Measurements from ENCODE around the gene FAM50A.

Gene FAM50A

GRCh38 chrX:154440623-154441357 lies 3.2 kb upstream of the FAM50A start:
- DNase-seq (ENCODE audit: low spot score): no peak

- DNase-seq (ENCODE audit: low spot score): no peak
These were observed 2.4 kb upstream of the FAM50A start for GRCh38 chrX:154441564-154441963.

GRCh38 chrX:154441984-154442707 lies 1.8 kb upstream of the FAM50A start:
- no peak for DNase-seq (ENCODE audit: low spot score)

- DNase-seq (ENCODE audit: low spot score): no peak
These were observed 446 bp upstream of the FAM50A start for GRCh38 chrX:154443479-154443910.

- DNase-seq (ENCODE audit: low spot score): no peak
These were observed 860 bp downstream of the FAM50A start for GRCh38 chrX:154444755-154445246.

GRCh38 chrX:154445776-154446175 lies 1.8 kb downstream of the FAM50A start:
- no peak for DNase-seq (ENCODE audit: low spot score)

GRCh38 chrX:154446430-154446829 lies 2.5 kb downstream of the FAM50A start:
- no peak for DNase-seq (ENCODE audit: low spot score)

- no peak for DNase-seq (ENCODE audit: low spot score)
These were observed 4.5 kb downstream of the FAM50A start for GRCh38 chrX:154448484-154448883.

GRCh38 chrX:154449618-154450017 lies 5.7 kb downstream of the FAM50A start:
- DNase-seq (ENCODE audit: low spot score): no peak

- DNase-seq (ENCODE audit: low spot score): no peak
These were observed 6.4 kb downstream of the FAM50A start for GRCh38 chrX:154450312-154450711.

GRCh38 chrX:154452823-154453222 lies 8.9 kb downstream of the FAM50A start:
- no peak for DNase-seq (ENCODE audit: low spot score)

- no peak for DNase-seq (ENCODE audit: low spot score)
These were observed 13.7 kb downstream of the FAM50A start for GRCh38 chrX:154457491-154458115.

GRCh38 chrX:154458116-154458953 lies 14.4 kb downstream of the FAM50A start, which contains the start of gene PLXNA3:
PLXNA3 (plus strand) TSS chrX:154458281; CDS start chrX:154460184, 1,903 bp downstream.
- peak; percentile 70 for DNase-seq (ENCODE audit: low spot score)

GRCh38 chrX:154458954-154459778 lies 15.2 kb downstream of the FAM50A start:
- no peak for DNase-seq (ENCODE audit: low spot score)

- DNase-seq (ENCODE audit: low spot score): no peak
These were observed 15.9 kb downstream of the FAM50A start for GRCh38 chrX:154459832-154460231.

- no peak for DNase-seq (ENCODE audit: low spot score)
These were observed 16.4 kb downstream of the FAM50A start for GRCh38 chrX:154460326-154460725.

- DNase-seq (ENCODE audit: low spot score): no peak
These were observed 18.5 kb downstream of the FAM50A start for GRCh38 chrX:154462396-154462795.

GRCh38 chrX:154463611-154464220 lies 19.8 kb downstream of the FAM50A start:
- no peak for DNase-seq (ENCODE audit: low spot score)

GRCh38 chrX:154464806-154465365 lies 20.9 kb downstream of the FAM50A start:
- DNase-seq (ENCODE audit: low spot score): no peak

- DNase-seq (ENCODE audit: low spot score): no peak
These were observed 21.7 kb downstream of the FAM50A start for GRCh38 chrX:154465601-154466000.
